ENCODE results near the gene SERPINH1.

GRCh38 chr11:75579841-75580240 is 17.8 kb downstream of the SERPINH1 start:
- TF ChIP-seq POLR2AphosphoS5 (IDR thresholded peaks at IDR 0.05; ENCODE audit: low read depth), result no peak
- TF ChIP-seq REST (IDR thresholded peaks at IDR 0.05; ENCODE audit: insufficient replicate concordance, low read depth), result no peak

All from HL-60 (cell line).